GM19025 (cell line): ENCODE data around the gene CIB4.

Experiments
- ATAC-seq: cut with Tn5 transposase; IDR thresholded peaks from one replicate; pipeline ENCODE4 v1.9.1; 2021; ENCODE audit warnings: mild to moderate bottlenecking, low read depth, moderate library complexity; ENCODE audit not compliant: unreplicated experiment

Gene CIB4

DNA sequence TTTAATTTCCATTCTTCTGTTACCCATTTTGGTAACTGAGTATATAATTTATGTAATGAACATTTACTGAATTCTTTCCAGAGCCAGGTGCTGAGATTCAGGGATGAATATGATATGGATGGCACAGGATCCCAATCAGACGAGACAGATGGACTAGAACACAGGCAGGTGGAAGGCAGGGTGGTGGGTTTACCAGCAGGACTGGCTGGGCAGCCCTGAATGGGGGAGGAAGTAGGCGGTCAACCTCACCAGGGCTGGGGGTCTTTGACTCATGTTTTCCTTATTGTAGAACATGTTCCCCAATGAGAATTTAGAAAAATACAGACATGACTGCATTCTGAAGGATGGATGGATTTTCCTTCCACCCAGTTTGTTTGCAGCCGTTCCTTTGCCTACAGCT lies 80.3 kb downstream of the CIB4 start:
- ATAC-seq = no peak

DNA sequence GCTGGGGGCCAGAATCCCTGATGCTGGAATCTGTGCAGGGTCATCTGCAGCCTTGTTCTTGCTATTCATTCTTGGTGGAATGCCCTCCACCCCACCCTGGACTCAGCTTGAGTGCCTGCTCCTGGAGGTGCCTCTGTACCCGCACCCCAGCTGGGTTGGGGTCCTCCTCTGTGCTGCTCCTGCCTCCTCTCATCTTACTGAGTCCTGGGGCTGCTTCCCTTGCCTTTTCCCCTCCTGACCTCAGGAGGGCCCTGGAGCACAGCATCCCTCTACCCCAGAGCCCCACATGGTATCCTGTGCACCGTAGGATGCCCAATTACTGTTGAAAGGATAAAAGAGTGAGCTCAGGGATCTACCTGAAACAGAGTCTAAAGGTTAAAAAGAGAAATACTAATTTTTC lies 81.6 kb downstream of the CIB4 start:
- ATAC-seq = no peak

DNA sequence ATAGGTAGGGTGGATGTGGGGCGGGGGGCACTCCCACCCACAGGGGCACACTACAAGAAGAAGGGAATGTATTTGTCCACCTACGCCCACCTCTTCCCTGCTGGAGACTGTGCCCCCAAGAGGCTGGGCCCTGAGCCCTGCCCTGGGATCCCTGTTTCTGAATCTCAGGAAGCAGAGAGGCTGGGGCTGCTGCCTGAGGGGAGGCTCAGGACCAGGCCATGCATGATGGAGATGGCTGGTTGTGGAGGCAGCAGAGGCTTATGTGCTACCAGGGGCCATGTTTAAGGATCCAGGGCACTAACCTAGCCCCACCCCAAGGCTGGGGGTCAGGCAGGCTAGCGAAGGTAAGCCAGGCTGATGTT lies 82.1 kb downstream of the CIB4 start:
- ATAC-seq = no peak

DNA sequence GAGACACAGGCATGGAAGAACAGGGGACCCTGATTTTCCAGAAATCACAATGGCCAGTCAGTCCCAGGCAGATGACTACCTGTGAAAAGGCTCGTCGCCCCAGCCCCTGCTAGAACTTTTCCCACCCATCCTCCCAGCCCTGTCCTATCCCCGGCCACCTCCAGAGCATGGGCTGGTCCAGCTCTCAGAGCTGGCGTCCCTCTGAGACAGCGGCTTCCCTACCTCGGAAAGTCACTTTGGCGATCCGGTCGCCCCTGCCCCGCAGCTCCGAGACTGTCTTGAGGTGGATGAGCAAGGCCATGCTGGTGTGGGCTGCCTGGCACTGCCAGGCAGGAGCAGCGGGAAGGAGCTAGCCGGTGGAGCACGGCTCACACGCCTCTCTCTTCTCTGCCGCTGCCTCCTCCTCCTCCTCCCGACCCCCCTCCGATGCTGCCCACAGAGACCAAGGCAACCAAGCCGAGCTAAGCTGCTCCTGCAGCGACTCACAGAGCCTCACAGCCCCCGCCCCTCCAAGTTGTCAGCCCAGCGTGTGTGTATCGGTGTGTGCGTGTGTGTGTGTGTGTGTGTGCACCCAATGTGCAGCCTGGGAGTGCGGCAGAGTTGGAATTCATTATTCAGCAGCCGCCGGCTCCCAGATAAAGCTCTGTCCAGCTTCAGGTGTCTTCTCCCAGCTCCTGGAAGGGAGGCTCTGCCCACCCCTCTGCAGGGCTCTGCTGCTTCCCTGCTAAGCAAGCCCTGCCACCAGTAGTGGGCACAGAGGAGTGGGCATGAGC lies 82.7 kb downstream of the CIB4 start:
- ATAC-seq = no peak

DNA sequence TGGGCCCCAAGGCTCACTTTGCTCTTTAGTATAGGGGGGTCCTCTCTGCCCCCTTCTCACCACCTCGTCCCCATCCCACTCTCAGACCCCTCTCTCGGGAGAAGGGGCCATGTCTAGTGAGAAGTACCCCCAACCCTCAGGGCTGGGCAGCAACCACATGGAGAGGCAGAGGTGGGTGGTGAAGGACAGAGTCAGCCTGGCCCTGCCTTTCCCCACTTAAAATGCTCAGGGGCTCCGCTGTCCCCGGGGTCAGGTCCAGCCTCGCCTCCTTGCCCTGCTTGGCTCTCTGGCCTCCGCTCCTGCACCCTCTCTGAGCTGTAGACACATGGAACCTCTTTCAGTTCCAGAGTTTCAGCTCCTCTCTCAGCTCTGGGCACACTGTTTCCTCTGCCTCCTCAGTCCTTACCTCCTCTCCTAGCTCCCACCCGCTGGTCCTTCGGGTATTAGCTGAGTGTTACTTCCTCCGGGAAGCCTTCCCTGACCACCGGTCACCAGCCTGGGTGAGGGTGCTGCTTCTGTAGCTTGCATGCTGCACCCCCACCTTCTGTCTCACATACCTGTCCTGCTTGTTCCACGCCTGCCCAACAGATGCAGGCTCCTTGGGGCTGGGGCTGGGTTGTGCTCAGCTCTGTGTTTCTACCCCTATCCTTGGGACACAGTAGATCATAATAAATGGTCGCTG lies 83.8 kb downstream of the CIB4 start:
- ATAC-seq = no peak

DNA sequence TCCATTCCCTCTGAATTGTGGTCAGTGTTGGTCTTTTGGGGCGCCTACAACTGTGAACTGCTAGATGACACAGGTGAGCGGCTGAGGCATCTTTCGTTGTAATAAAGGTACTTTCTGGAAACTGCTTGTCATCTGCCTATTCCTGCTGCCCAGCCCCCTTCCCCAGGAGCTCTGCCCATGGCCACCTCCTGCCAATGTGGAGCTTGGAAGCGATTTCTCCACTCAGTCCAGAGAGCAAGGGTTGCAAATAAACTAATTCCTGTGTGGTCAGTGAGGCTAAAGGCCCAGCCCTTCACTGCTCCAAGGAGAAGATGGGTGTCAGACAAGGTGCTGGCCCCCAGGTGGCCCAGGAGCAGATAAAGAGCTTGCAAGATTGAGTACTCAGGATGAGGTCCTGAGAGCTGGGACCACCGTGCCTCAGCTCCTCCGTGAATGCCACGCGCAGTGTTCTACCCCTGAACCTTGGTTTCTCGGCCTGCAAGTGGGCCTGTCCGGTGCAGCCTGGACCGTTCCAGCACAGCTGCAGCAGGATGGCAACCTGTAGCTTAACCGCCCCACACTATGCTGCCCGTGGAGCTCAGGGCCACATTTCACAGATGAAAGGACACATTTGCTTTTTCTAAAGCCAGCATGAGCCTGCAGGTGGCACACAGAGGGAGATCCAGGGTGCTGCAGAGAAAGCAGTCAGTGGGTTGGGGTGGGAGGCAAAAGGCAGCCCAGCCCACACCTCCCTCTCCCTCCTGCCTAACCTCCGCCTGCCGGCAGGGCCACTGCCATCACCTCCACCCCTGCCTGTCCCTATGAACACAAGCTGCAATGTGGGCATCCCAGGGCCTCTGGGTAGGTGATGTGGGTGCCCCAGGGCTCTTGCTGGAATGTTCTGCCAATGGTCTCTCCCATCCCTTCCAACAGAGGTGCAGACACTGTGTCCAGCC lies 84.6 kb downstream of the CIB4 start:
- ATAC-seq = no peak

DNA sequence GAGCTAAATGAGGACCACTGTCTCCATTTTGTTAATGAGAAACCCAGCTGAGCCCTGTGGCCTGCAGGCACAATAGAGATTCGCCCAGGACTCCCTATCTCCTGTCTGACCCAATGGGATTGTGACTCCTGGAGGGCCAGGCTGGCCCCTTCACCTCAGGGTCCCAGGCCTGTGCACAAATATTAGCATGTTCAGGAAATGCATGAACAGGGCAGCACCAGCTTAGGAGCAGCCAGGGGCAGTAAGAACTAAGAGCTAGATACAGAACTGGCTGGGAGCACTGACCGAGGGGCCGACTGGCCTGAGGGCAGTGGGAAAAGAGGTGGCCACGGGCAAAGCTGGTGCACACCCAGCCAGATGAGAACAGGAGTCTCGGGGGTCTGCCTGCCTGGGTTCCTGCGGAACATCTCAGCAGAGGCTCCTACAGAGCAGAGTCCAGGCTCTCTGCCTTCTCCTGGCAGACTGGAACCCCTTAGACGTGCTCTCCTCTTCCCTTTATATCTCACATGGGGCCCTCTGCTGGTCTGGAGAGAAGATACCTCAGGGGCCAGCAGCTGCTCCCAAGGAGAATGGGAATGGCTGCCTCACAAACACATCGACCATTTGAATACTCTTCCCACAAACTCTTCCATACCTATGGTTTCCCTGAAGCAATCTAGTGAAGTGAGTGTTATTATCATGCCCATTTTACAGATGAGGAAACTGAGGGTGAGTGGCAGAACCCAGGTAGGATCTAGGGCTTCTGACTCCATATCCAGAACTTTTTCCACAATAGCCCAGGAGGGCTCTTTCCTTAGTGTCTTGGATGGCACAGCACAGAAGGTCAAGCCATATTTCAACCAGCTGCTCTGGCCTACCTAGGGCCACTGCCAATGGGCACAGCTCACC lies 85.7 kb downstream of the CIB4 start:
- no peak for ATAC-seq

DNA sequence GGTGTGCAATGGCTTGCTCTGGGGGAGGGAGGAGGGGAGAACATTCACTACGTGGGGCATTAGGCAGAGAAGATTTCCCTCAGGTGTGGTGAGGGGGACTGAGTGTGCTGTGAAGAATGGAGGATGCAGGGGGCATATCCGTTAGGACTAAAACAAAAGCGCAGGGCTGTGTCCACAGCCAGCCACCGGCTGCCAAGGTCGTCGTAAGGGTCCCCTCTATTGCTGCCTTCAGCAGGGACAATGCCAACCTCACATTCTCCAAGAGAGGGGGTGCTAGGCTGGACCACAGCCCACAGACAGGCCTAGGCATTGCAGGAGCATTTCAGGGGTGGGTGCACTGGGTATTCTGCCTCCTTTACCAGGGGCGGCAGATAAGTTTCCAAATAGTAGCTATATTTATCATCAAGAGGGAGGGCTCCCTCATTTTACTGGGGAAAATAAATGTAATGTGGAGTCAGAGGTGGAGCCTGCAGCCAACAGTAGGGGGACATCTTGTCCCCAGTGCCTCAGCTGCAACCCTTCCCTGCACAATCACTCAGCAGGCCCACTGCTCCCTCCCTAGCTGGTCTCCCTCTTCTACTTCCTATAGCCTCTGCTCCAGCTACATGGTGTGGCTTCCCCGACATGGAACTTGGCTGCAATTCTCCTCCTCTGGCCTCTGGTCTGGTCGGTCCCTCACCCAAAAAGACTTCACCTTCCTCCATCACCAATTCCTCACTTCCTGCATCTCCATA lies 88.4 kb downstream of the CIB4 start:
- ATAC-seq = no peak

DNA sequence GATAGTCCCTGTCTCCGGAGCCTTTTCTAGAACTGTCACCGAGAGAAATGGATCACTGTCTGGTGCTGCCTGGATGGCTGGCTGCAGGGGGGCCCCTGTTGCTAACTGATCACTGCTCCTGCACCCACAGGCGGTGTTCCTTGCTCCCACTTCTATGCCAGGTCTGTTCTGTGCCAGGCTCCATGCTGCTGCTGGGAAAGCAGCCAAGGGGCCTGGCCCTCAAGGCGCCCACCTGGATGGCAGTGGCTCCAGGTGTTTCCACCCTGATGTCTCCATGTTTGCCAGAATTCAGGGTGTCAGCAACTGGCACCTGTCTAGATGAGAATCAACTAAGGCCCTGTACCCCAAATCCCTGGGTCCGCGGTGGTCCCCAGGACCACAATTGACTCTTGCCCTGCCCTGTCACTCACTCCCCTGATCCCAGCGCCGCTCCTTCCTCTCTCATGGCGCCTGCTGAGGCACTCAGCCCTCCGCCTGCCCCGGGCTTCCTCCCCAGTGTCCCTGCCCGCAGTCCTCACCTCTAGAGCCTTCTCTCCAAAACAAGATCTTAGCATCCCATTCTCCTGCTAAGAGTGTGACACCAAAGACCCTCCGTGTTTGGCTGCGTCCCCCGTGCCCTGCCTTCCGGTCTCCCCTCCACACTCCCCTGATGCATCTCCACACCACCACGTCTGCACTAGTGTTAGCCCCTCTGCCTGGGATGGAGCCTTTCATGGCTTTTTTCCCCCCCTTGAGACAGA lies 90.7 kb downstream of the CIB4 start:
- ATAC-seq = no peak

DNA sequence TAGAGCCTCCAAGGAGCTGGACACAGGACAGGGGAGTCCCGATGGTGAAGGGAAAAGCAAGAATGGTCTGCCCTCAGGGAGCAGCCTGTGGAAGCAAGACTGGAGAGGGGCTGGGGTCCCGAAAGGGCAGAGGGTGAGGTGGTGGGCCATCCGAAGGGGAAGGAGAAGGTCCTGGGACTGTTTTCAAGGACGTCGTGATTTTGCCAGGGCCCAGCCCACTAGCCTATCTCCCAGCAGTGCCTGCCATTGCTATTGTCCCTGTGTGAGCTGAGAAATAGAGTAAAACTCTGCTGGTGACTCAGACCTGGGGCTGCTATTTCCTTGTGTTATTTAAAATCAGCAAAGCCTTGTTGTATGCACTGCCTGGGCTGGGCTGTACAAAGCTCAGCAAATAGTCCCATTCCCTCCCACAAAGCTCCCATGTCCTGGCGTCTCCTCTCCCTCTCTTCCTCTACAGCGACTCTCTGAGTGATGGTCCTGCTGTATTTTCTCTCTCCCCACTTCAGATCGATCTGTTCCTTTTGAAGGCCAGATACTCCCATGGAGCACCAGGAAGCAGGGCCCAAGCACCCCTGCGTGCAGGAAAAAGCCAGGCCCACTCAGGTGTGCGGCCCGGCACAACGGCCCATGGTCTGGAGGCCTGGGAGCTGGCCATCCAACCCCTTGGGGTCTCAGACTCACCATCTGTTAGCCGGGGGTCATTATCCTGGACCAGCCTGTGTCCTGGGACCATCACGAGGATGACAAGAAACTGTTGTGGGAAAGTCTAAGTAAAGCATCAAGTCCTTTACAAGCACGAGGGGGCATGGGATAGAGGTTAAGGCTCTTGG lies 98.3 kb downstream of the CIB4 start:
- no peak for ATAC-seq

DNA sequence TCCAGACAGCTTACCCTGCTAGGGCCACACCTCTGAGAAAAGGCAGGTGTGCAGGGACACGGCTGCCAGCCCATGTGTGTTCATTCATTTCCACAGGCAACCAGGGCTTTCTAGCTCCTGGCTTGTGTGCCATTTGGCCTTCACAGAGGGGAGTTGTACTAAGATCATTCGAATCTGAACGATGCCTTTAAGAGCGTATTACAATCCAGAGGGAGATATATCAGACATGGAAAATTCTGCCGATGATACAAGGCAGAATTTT lies 99.0 kb downstream of the CIB4 start:
- no peak for ATAC-seq

DNA sequence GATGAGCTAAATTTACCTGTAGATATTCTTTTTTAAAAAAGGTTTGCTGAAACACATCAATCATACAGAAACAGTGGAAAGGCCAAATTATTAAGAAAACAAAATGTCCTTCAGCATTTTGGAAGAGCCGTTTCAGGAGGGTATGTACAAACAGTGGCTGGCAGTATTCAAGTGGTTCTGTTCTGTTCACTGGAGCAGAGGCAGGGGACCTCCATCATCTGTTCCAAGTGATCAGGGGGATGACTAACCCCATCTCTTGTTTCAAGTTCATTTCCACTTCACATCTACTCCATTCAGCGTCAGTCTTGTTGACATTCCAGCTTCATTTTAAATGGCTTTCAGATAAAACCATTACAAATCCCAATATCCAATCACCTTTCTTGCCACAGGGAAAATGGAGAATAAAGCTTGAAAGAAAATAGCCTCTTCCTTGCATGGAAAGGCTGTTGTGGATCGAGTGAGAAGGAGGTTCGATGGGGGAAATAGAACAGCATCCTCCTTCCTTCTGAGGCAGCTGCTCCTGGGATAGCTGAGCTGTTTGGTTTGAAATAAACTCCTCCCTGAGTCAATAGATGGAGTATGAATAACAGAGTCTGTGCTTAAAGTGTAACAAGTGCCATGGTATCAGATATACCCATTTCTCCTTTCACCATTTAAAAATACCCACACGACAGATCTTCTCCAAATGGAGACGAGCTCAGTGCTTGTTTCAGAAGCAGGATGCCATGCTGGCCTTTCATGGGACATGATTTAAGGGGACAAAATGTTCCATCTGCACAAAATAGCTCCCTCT lies 99.6 kb downstream of the CIB4 start:
- no peak for ATAC-seq

DNA sequence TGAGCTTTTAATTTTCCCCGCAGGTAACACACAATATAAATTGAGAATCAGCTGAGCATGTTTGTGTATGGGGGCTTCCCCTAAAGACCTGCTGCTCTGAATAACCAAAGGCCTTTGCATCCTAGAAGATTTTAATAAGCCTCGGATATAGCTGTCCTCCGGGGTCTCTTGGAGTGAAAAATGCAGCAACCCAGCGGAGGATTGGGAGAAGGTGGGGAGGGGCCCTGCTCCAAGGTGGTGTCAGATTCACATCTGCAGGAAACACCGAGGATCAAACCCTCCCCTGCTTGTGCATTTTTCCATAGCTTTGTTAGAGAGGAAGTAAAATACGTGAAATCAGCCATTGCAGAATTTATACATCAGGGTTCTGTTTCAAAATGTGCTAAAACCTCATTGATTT lies 100.2 kb downstream of the CIB4 start:
- ATAC-seq = no peak

DNA sequence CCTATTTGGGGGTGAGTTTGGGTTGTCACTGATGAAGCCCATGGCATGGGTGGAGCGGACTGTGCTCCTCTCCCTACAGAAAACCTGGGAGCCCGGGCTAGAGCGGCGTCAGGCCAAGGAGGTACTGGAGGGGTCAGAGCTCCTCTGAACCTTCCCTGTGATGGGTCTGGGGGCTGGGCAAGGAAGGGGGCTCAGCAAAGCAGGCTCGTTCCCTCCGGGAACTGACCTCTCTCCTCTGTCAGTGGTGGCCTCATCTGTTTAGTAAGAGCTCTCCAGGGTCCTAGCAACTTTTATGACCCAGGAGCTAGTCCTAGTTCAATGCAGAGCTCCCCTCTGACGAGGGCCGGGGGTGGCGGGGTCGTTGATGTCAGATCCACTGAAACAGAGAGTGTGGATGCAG lies 100.9 kb downstream of the CIB4 start:
- no peak for ATAC-seq

DNA sequence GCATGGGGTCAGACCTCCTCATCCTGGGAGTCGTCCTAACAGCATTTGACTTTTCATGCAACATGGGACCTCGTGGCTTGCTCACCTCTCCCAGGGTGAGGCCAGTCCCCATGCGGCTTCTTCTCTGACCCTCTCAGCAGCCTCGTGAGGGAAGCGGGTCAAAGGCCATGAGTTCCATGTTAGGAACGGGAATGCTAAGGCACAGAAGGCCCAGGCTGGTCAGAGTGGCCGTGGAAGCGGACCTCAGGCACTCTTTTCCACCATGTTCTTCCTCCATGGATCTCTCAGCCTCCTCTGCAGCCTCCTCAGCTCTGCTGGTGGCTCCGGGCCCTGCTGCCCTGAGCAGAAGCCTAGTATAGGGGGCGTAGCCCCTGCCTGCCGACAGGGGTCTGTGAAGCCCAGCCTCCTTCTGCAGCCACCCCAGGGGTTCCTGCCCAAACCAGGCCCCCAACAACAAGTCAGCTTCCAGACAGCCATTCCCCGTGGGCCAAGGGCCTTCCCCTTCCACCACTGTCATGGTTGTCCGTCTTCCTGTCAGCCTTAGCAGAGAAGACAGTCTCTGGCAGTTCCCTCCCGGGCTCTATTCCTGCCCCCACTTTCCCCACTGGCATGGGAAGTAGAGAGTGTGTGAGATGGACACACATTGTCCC lies 103.2 kb downstream of the CIB4 start:
- ATAC-seq = no peak

DNA sequence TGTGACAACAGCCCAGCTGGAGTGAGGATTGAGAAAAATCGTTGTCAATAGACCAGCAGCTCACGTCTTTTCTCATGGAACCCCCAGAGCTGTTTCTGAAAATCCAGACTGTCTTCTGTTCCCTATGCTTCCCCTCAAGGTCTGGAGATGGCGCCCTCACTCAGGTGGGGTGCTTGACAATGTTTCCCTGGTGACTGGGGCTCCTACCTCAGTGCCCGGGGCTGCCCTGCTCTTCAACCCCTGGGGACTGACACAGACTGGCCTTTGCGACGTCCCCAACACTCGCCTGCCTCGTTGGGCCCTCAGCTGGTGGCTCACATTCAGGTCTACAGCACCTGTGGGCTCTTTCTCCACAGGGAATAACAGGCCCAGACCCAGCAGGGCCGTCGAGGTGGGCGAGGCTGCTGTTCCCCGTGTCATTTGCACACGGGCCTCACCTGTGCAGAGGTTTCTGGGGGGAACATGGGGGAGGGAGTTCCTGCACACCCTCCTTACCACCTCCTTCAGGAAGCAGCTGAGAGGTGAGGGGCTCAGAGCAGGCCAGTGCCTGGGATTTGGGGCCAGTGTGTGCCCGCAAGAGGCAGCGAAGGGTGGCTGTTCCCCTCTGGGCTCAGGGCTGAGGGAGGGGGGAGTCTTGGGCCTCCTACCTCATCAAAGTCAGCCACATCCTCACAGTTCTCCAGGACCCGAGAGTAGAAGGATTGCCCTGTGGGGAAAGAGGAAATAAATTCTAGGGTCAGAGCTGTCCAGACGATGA lies 103.9 kb downstream of the CIB4 start:
- no peak for ATAC-seq
